ENCODE data around the gene SRPRA.

SRPRA gene

DNA sequence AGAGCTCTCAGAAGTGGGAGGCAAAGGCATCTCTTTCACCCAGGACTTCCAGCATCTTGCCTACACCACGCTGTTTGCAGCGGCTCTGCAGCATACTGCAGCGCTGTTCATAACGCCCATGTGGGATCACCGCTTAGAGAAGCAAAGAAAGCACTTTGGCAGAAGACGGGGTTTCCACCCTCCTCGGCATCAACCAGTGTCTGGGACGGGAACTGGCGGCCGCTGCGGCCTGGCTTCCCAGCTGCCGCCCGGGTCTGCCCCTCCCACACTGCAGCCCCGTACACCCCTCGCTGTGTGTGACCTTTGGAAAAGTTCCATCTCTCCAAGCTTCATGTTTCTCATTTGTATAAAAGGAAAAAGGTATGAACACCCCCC, 13.7 kb upstream of the SRPRA start:
- Histone ChIP-seq H3K36me3 (ENCODE audit: low read length) (no peaks in the 10 kb centered on the region), H3K9ac (ENCODE audit: low read length) (peak overlapping the region; percentile 76), H3K9me3 (ENCODE audit: insufficient read depth, low read length) (no peaks in the 10 kb centered on the region), H3K9me2 (replicated peaks; ENCODE audit: insufficient read depth, low read length) (no peaks in the 10 kb centered on the region), H2AFZ (ENCODE audit: low read depth, low read length, severe bottlenecking) (peak overlapping the region; percentile 89), H3K27me3 (ENCODE audit: low read length) (no peaks in the 10 kb centered on the region), H3K79me2 (ENCODE audit: insufficient read depth, low read length) (no peaks in the 10 kb centered on the region), H3F3A (ENCODE audit: insufficient read depth) (no peaks in the 10 kb centered on the region), H4K20me1 (ENCODE audit: low read depth, low read length) (no peaks in the 10 kb centered on the region), H3K4me3 (ENCODE audit: insufficient read depth, low read length, poor library complexity, severe bottlenecking) (peak overlapping the region; percentile 70), H3K4me2 (ENCODE audit: low read depth, low read length, poor library complexity, severe bottlenecking) (peak overlapping the region; percentile 68), H3K27ac (ENCODE audit: low read depth, low read length) (no peak overlapping the region)
- TF ChIP-seq EZH2phosphoT487 (conservative IDR thresholded peaks at IDR 0.05; ENCODE audit: low read length), result no peak
- TF ChIP-seq, protein P1, sequence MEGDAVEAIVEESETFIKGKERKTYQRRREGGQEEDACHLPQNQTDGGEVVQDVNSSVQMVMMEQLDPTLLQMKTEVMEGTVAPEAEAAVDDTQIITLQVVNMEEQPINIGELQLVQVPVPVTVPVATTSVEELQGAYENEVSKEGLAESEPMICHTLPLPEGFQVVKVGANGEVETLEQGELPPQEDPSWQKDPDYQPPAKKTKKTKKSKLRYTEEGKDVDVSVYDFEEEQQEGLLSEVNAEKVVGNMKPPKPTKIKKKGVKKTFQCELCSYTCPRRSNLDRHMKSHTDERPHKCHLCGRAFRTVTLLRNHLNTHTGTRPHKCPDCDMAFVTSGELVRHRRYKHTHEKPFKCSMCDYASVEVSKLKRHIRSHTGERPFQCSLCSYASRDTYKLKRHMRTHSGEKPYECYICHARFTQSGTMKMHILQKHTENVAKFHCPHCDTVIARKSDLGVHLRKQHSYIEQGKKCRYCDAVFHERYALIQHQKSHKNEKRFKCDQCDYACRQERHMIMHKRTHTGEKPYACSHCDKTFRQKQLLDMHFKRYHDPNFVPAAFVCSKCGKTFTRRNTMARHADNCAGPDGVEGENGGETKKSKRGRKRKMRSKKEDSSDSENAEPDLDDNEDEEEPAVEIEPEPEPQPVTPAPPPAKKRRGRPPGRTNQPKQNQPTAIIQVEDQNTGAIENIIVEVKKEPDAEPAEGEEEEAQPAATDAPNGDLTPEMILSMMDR (IDR thresholded peaks at IDR 0.05; ENCODE audit: insufficient read depth, low read length, poor library complexity, severe bottlenecking), result no peak

DNA sequence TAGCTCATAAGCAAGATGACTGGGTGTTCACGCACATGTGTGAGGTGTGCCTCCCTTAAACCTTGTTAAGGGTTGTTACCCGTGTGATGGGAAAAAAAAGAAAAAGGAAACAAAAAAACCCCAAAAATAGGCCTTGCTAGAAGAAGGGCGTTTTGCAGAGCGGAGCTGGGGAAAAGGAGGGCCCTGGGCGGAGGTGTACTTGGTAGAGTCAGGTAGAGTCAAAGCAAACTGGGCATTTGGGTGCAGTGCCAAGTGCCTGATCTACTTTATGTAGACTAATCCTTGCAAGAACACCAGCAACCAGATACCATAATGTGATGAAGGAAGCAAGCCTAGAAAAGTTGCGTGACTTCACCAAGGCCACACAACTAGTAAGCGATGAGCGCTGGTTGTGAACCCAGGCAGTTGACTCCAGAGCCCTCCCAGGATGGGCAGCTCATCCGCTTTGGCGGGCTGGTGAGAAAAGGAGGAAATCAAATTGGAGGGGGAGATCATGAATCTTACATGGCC, 13.0 kb upstream of the SRPRA start:
- Histone ChIP-seq H3F3A (ENCODE audit: insufficient read depth) (no peaks in the 10 kb centered on the region), H3K27ac (ENCODE audit: low read depth, low read length) (no peak overlapping the region), H3K9me2 (replicated peaks; ENCODE audit: insufficient read depth, low read length) (no peaks in the 10 kb centered on the region), H3K9me3 (ENCODE audit: insufficient read depth, low read length) (no peaks in the 10 kb centered on the region), H4K20me1 (ENCODE audit: low read depth, low read length) (no peaks in the 10 kb centered on the region), H3K36me3 (ENCODE audit: low read length) (no peaks in the 10 kb centered on the region), H3K4me3 (ENCODE audit: insufficient read depth, low read length, poor library complexity, severe bottlenecking) (no peak overlapping the region), H3K79me2 (ENCODE audit: insufficient read depth, low read length) (no peaks in the 10 kb centered on the region), H2AFZ (ENCODE audit: low read depth, low read length, severe bottlenecking) (no peak overlapping the region), H3K9ac (ENCODE audit: low read length) (no peak overlapping the region), H3K27me3 (ENCODE audit: low read length) (no peaks in the 10 kb centered on the region), H3K4me2 (ENCODE audit: low read depth, low read length, poor library complexity, severe bottlenecking) (no peak overlapping the region)
- TF ChIP-seq EZH2phosphoT487 (conservative IDR thresholded peaks at IDR 0.05; ENCODE audit: low read length), result no peak
- TF ChIP-seq, protein P1 (IDR thresholded peaks at IDR 0.05; ENCODE audit: insufficient read depth, low read length, poor library complexity, severe bottlenecking), result no peak

DNA sequence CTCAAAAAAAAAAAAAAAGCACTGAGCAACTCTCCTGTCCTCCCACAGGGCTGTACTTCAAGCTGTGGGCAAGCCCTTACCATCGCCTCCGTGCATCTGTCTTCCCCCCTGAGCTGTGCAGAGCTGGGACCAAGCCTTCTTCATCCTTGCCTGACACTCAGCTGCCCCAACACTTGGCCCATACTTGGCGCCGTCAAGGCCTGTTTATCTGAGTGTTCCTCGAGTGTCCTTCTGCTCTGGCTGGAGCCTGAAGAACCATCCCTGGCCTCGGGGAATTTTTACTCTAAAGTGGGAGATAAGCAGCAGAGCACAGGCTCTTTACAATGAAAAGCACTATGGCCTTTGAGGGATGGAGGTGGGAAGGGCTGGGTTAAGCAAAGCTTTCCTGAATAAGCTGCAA, 12.6 kb upstream of the SRPRA start:
- Histone ChIP-seq H3K4me3 (ENCODE audit: insufficient read depth, low read length, poor library complexity, severe bottlenecking) (no peak overlapping the region), H3K36me3 (ENCODE audit: low read length) (no peaks in the 10 kb centered on the region), H3K79me2 (ENCODE audit: insufficient read depth, low read length) (no peaks in the 10 kb centered on the region), H3K27ac (ENCODE audit: low read depth, low read length) (no peak overlapping the region), H3K27me3 (ENCODE audit: low read length) (no peaks in the 10 kb centered on the region), H3F3A (ENCODE audit: insufficient read depth) (no peaks in the 10 kb centered on the region), H2AFZ (ENCODE audit: low read depth, low read length, severe bottlenecking) (no peak overlapping the region), H3K4me2 (ENCODE audit: low read depth, low read length, poor library complexity, severe bottlenecking) (no peak overlapping the region), H3K9me2 (replicated peaks; ENCODE audit: insufficient read depth, low read length) (no peaks in the 10 kb centered on the region), H3K9ac (ENCODE audit: low read length) (no peak overlapping the region), H3K9me3 (ENCODE audit: insufficient read depth, low read length) (no peaks in the 10 kb centered on the region), H4K20me1 (ENCODE audit: low read depth, low read length) (no peaks in the 10 kb centered on the region)
- TF ChIP-seq, protein P1 (IDR thresholded peaks at IDR 0.05; ENCODE audit: insufficient read depth, low read length, poor library complexity, severe bottlenecking), result no peak

Data from SU-DHL-6 (cell line).